ELF-1 (cell line): ENCODE results near the gene PDCD5.
"Not testable (repeated sequence)": the region's sequence is repeated elsewhere in the genome, so short reads cannot be mapped to it uniquely, and the experiment has no call there.

Source experiments
- DNase-seq: peaks from one replicate; pipeline ENCODE4 v3.0.0-alpha.2; 2016; ENCODE audit warnings: low read depth, low spot score

Gene PDCD5

DNA sequence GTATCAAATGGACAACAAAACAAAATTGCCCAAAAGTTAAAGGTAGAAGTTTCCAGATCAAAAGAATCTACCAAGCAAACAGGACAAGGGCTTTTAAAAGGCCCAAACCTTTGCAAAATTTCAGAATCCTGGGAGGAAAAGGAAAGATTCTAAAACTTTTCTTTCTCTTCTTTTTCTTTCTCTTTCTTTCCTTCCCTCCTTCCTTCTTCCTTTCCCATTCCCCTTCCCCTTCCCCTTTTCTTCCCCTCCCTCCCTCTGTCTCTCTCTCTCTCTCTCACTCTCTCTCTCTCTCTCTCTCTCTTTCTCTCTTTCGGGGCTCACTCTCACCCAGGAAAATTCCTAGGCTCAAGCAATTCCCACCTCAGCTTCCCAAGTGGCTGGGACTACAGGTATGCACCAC, 4.2 kb upstream of the PDCD5 start:
- DNase-seq: no peak

DNA sequence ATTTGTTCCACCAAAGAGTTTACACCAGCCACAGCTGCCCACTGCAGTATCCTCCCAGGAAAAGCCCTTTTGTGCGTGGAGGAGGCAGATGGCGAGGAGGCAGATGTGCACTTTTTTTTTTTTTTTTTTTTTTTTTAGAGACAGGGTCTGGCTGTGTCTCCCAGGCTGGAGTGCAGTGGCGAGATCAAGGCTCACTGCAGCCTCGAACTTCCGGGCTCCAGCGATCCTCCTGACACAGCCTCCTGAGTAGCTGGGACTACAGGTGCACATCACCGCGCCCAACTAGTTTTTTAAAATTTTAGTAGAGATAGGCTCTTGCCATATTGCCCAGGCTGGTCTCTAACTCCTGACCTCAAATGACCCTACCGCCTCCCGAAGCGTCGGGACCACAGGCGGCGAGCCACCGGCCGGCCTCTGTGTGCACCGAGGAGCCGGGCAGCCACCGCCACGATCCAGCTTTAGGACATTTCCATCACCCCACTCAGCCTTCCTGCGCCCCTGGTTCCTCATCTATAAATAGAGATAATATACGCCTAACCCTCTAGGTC, 563 bp upstream of the PDCD5 start:
- no peak for DNase-seq

DNA sequence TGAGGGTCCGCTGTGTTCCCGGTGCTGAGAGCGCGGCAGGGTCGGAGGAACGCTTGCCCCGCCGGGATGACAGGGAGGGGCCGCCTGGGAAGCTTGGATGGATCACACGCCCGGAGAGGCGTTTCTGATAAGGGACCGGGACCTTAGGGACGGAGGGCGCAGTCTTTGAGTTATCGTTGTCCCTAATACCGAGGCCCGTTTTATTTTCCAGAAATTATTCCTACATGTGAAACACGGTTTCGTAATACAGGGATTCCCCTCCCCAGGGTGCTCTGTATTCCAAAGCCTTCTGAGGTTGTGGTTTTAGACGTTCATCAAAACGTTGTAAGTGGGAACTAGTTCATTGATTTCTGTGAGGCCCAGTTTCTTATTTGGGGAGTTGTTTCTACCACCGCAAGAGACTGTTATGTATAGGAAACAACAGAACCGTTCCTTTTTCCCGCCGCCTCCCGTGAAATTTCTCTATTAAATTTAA, 752 bp downstream of the PDCD5 start:
- DNase-seq: peak; percentile 47

DNA sequence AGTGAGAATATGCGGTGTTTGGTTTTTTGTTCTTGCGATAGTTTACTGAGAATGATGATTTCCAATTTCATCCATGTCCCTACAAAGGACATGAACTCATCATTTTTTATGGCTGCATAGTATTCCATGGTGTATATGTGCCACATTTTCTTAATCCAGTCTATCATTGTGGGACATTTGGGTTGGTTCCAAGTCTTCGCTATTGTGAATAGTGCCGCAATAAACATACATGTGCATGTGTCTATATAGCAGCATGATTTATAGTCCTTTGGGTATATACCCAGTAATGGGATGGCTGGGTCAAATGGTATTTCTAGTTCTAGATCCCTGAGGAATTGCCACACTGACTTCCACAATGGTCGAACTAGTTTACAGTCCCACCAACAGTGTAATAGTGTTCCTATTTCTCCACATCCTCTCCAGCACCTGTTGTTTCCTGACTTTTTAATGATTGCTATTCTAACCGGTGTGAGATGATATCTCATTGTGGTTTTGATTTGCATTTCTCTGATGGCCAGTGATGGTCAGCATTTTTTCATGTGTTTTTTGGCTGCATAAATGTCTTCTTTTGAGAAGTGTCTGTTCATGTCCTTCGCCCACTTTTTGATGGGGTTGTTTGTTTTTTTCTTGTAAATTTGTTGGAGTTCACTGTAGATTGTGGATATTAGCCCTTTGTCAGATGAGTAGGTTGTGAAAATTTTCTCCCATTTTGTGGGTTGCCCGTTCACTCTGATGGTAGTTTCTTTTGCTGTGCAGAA, 6.9 kb downstream of the PDCD5 start:
- DNase-seq: not testable (repeated sequence)

DNA sequence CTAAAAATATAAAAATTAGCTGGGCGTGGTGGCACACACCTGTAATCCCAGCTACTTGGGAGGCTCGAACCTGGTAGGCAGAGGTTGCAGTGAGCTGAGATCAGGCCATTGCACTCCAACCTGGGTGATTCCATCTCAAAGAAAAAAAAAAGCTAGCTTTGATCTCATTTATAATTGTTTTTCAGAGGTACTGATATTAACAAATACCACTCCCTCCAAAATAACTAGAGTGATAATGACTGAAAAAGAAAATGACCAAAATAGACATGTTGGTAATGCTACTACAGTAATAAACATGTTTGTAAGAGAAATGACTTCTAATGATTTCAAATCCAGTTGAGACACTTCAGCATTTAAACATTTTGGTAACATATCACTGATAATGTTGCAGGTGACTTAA, 13.0 kb downstream of the PDCD5 start:
- DNase-seq: no peak

DNA sequence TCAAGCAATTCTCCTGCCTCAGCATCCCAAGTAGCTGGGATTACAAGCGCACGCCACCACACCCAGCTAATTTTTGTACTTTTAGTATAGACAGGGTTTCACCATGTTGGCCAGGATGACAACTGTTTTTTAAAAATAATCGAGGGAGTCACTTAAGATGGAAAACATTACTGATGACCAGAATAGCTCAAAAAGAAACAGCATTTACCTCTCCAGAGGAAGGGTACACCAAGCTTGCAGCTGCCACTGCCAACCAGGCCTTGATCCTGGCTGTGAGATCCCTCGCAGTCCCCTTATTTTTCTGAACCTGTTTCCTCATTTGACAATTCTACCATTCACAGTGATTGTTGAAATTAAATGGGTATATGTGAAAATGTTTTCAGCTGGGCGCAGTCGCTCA, 14.5 kb downstream of the PDCD5 start:
- no peak for DNase-seq

DNA sequence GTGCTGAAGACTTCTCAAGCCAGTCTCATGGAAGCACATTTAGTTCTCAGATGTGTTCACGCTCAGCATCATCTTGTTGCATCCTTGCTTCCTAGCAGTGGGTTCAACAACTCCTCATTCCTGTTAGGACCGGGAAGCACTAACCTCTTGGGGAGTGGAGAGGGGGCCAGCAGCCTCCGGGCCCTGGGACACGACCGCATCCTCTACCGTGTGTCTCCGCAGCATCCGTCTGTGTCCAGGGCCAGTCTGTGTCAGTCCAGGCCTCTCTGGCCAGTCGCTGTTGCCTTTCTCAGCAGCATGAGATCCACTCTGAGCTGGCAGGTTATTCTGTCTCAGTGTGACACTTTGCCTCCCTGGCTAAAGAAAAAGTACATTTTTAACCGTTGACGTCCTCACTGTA, 17.0 kb downstream of the PDCD5 start:
- no peak for DNase-seq

DNA sequence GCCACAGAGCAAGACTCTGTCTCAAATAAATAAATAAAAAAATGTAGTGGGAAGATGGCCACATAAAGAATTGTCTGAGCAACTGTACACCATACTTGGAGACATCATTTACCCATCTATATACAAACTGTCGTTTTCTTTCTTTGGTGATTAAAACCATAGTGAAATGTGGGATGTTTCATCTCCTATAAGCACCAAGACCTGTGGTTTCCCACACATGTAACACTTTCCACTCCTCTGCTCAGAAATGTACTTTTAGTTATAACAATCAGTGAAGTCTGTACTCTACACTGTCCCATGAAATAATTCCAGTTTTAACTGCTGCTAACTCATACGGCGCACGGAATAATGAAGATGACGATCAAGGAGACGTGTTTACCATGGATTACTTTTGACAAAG, 18.3 kb downstream of the PDCD5 start:
- DNase-seq: no peak

DNA sequence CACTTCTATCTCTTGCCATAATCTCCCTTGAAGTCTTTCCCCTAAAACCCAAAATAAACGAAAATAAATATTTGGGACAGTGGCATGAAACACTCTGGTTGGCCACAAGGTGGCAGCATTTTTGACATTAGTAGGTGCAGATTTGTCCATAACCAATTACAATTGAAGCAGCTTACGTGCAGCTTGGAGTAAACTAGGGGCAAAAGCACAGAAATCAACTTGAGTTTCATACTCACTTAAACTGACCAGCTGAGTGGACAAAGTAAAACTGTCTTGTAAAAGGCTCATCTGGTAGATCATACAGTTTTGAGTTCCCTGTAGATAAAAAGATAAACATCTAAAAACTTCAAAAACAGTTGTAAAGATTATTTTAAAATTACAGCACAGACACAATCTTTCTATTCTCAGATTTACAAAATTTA, 18.8 kb downstream of the PDCD5 start:
- DNase-seq: peak; percentile 32

DNA sequence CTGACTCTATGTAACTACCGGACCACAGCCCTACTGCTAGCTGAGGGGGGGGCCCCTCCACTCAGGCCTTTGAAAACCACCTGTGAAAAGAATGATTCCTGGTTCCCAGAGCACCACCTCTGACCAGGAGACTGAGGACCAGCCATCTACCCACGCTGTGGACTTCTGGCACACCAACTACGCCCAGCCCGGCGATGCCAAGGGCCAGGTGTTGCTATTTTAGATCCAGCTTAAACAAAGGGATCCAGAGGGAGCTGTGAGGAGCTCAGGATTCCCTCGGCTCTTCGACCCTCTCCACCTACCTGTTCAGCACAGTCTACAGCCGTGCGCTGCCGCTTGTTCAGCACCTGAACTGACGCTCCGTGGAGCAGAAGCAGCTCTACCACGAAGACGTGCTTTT, 23.0 kb downstream of the PDCD5 start:
- no peak for DNase-seq

DNA sequence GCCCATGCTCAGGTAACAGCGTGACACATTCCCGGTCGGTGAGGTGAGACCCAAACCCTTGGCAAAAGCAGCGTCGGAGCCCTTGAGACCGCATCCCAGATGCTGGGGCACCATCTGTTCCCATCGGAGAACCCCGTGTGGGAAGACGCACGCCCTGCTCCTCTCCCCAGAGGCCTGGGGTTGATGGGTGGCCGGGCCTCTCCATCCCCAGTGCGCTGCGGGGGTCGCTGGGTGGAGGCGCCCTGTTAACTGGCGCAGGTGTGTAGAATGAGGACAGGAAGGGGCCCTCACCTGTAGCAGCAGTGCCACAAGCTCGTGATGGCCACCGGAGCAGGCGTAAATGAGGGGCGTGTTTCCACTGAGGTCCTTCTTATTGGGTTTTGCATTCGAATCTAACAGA, 24.6 kb downstream of the PDCD5 start:
- no peak for DNase-seq

DNA sequence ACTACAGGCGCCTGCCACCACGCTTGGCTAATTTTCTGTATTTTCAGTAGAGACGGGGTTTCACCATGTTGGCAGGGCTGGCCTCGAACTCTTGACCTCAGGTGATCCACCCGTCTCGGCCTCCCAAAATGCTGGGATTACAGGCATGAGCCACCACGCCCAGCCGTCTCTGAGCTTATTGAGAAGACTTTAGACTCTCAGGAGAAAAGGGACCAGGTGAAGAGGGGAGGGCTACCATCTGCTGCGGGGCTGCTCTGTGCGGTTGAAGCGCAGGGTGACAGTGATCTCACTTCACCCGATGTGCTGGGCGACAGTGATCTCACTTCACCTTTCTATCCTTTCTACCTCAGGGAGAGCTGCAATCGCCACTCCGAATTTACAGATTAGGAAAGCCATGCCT, 25.3 kb downstream of the PDCD5 start:
- DNase-seq: no peak

DNA sequence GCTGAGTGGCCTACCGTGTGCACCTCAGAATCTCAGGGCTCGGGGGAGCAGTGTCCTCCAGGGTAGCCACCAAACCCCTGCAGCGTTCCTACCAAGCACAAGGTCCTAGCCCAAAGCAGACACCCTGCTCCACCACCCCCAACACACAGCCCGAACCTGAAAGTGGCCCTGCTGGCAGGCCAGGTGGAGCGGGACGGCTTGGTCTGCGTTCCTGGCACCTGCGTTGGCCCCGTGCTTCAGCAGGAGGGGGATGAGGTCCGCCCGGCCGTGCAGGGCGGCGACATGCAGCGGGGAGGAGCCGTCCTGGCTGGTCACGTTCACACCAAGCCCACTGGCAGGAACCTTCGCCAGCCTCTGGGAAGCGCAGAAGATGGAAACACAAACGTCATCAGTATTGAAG, 26.5 kb downstream of the PDCD5 start:
- DNase-seq: no peak

DNA sequence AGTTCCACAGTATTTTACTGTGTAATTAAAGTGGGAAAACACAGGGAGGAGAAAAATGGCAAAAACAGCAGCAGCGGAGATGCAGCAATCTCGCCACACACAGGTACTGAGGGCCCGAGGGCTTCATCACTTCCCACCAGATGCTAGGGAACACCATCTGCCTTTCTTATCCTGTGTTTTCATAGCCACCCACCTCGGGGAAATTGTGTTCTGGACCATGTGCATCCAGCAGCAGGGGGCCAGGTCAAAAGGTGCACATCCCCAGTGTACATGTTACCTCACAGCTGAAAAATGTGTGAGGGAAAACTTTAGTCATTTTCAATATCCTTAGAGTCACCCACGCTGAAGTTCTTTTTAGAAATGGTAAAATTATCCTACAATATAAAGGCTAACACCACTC, 30.2 kb downstream of the PDCD5 start:
- DNase-seq: no peak

DNA sequence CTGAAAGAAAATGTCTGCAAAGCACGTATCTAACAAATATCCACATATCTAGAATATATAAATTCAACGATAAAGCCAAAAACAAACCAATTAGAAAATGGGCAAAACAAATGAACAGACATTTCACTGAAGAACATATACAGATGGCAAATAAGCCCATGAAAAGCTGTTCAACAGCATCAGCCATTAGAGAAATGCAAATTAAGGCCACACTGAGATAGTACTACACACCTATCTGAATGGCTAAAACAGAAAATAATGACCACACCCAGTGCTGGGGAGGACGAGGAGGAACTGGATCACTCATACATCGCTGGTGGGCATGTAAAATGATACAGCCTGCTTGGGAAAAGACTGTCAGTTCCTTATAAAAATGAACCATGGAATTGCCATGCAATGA, 32.0 kb downstream of the PDCD5 start:
- no peak for DNase-seq

DNA sequence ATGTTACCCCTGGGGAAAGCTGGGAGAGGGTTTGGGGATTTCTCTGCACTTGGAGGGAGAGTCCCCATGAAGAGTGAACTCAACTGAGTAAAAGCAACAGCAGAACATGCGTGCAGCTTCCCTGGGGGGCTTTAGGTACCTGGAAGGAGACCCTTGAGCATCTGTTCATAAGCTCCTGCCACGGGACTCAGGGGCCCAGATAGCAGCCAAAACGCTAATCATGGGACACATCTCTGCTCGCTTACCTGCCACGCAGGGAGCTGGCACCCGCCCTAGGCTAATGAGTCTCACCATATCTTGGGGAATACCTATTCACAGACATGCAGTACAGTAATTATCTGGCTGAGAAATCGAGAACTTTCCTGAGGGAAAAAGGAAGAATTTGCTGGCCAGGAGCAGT, 33.9 kb downstream of the PDCD5 start:
- DNase-seq: no peak

DNA sequence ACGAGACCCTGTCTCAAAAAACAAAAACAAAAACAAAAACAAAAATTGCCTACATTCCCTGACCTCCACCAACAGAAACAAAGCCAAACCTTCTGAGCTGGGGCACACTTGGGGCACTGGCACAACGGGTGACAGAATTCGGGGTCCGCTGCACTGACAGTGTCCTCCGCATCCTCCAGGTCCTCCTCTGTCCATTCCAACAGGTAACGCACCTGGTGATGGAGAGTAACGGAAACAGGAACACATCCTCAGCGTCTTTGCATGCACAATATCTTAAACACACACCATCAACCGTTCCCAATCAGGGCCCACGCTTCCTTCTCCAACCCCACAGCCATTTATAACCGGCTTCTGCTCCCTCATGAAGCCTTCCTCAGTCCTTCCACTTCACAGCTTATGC, 34.6 kb downstream of the PDCD5 start:
- no peak for DNase-seq

DNA sequence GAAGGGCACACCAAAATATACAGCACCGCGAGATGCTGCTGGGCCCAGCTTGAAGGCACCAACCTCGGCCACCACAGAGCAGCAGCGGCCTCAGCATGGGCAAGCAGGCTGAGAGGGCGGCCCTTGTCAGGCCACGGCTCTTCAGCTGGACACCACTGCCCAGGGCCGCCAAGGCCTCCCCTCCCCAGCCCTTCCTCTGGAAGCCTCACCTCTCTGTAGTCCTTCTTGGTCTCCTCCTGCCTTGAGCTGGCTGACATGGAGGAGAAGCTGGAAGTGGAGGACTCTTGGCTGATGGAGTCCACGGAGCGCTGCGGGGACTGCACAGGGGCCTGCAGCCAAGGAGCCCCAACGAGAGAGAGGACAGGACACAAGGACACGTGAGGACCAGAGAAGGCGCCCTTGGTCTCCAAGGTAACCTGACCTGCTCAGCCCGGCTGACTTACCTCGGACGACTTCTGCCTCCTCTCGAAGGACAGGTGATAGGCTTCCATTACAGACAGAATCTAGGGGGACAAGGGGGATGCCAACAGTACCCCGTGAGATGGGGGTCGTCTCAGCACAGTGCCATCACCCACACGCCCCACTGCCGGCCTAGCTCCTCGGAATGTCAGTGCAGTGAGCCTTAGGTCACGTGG, 38.2 kb downstream of the PDCD5 start:
- no peak for DNase-seq

DNA sequence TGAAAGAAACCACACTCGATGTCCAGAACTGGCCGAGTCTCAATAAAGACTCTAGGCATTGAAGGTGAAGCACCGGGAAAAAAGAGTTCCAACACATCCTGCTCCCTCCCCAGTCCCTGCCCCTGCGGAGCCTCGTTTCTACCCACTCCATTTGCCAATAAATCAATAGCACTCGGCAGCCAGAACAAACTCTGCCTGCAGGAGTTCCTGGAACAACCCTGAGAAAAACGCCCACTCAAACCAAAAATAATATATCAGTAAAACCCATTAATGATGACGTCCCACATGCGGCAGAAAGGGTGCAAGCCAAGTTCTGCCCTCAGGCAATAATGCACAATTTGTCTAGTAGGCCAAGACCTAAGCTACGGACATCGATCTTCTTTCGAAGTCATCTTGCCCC, 41.0 kb downstream of the PDCD5 start:
- DNase-seq: no peak

DNA sequence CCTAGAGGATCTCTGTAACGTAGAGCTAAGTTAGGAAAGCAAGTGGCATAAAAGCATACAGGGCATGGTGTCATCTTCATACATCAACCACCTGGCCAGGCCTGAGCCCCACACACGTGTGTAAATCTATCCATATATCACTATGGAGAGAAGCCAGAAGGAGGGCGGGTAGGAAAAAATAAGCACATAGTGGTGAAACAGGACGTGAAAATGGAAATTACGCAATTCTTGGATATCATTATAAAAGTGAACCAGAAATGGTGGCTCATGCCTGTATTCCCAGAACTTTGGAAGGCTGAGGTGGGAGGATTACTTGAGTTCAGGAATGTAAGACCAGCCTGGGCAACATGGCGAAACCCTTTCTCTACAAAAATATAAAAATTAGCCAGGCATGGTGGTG, 43.4 kb downstream of the PDCD5 start:
- no peak for DNase-seq

DNA sequence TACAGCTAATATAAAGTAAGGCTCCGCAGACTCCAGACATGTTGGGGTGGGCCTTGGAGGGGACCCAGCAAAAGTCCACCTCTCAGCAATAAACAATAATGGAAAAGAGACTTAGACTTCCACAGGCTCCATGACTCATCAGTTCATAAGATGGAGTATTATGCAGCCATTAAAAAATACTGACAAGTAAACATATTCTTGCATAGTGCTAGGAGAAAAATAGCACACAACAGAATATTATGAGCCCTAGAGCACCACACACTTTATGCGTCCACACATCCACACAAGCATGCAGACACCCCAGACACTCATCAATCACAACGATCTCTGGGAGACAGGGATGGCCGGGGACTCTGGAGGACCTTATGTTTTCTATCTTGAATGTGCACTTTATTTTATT, 46.0 kb downstream of the PDCD5 start:
- DNase-seq: no peak

DNA sequence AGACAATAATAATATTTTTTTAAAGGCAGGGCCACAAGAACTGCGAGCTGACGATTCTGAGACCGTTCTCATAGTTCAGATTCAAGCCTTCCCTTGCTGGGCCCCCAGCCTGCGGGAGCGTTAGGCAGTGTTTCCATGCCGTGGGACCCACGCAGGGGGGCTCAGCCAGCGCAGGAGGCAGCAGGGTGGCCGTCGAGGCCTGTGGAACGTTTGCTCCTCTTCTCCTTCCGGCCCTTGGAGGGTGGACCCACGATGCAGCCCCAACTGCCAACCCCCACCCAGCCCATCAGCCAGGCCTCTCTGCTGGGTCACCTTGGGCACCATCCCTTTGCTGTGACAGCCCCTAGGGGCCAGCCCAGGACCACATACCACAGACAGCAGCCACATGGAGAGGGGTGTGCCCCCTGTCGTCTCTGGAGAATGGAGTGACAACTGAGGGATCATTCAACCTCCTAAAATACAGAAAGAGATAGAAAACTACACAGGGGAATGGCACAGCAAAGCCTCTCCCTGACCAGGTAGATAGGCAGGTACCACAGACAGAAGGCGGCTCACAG, 46.8 kb downstream of the PDCD5 start:
- no peak for DNase-seq

DNA sequence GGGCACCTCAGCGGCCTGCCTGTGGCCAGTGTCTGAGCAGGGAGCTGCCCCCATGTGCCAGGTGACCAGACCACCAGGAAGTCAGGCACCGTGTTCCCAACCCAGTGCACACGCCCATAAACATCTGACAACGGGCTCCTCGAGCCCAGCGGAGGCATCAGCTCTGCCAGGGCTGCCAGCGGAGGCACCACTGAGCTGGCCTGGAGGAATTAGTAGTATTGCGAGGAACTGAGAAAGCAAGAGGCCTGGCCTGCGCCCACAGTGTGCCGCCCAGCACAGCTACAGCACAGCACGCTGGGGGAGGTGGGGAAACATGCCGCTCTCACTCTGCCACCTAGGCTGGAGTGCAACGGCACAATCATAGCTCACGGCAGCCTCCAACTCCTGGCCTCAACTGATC, 49.3 kb downstream of the PDCD5 start:
- peak; percentile 3 for DNase-seq
